Frontal cortex (tissue), 1 donor: Measurements from ENCODE around the gene RGS2. TPM values are rescaled to one million over a fixed set of nuclear protein-coding genes. Genes with fewer than 3 reads are reported as not detected.

Experiments used
- total RNA-seq: library from RNA; depleted of rRNA; stranded (reverse); fragments of >200 nt; gene quantifications from one replicate; pipeline ENCODE4 v1.2.3, GENCODE V29; 2014

Gene RGS2
- total RNA-seq, 1 donor from 2014 or later: 55.4 TPM

Other genes with a start within 250 kb of the RGS2 start
- gene RGS1, start 233.3 kb upstream of the RGS2 start, total RNA-seq: 6.5 TPM
- not detected for gene RGS13, start 172.9 kb upstream of the RGS2 start, total RNA-seq